Urothelium cell line (cell line): ENCODE measurements around the gene GPATCH1.
"Not testable (repeated sequence)": the region's sequence is repeated elsewhere in the genome, so short reads cannot be mapped to it uniquely, and the experiment has no call there.

Experiments
- DNase-seq: peaks from one replicate; pipeline ENCODE4 v3.0.0; 2011; ENCODE audit warnings: low spot score, mixed read lengths
- FAIRE-seq: peaks from 2 replicates; lab custom pipeline; 2011; peaks lifted over from hg19 to GRCh38; lab: Jason Lieb, UNC

GPATCH1 gene

GRCh38 chr19:33152625-33153024 lies 71.6 kb downstream of the GPATCH1 start:
- not testable (repeated sequence) for FAIRE-seq, DNase-seq

GRCh38 chr19:33154313-33154712 lies 73.3 kb downstream of the GPATCH1 start:
- DNase-seq, FAIRE-seq: not testable (repeated sequence)

DNA sequence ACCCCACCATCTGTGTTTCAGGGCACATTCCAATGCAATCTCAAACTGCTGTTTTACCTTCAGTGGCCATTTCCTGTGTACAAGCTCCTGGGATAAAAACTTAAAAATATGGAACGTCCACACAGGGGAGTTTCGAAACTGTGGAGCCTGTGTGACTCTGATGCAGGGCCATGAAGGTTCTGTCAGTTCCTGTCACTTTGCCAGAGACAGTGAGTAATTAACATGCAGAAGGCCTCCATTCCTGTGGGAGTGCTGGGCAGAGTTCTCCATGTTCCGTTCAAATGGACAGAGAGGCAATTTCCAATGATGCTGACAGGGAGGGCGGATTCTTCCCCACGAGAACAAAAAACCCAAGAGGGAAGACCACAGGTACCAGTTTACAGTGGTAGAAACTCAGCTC lies 75.4 kb downstream of the GPATCH1 start:
- no peak for DNase-seq
- no peak for FAIRE-seq

DNA sequence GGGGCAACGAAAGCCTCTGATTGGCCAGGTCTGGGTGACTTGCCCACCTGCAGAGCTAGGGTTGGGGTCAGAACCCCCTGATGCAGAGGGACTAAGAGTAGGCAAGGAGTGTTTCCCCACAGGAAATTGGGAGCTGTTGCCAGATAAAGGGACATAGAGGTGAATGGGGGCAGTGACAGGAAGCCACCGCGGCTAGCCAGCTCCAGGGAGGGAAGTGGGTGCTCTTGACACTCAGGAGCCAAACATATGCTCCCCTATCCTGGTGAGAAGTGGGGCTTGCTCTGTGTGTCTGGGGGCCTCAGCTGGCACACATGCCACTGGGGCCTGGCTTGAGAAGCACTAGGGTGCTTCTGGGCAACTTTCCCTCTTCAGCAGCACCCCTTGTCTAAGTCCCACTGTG lies 76.9 kb downstream of the GPATCH1 start:
- no peak for FAIRE-seq
- DNase-seq = no peak

- DNase-seq = no peak
- FAIRE-seq = no peak
Measured at GRCh38 chr19:33158365-33158764, 77.4 kb downstream of the GPATCH1 start.

DNA sequence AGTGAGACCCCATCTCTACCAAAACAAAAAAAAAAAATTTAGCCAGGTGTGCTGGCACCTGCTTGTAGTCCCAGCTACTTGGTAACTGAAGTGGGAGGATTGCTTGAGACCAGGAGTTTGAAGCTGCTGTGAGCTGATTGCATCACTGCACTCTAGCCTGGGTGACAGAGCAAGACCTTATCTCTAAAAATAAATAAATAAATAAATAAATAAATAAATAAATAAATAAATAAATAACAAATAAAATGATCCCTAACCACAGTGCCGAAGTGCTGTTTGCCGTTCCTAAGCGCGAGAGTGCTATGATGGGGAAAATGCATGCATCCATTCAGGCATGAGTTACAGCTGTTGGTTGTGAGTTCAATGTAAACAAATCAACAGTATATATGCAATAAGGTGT lies 78.2 kb downstream of the GPATCH1 start:
- DNase-seq = no peak
- no peak for FAIRE-seq

- DNase-seq (no peak), FAIRE-seq (no peak)
Measured at GRCh38 chr19:33159893-33160292, 78.9 kb downstream of the GPATCH1 start.

DNA sequence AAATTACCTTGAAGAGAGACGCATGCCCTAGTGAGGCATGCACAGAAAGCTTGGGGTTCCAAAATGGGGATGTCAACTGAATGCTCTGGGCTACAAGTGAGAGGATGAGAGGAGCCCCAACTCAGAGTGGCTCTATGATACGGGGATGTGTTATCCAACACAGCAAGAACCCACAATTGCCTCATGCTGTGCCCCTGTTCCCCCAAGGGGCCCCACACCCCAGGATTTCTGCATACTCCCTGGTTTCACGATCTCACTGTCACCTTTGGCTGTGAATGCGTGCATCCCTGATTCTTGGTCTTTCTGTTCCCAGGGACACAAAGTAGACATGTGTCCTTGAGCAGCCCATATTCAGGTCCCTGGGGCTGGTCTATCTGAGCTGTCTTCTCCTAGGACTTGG lies 80.2 kb downstream of the GPATCH1 start:
- FAIRE-seq (no peak), DNase-seq (no peak)

- no peak for DNase-seq
- no peak for FAIRE-seq
Measured at GRCh38 chr19:33163481-33163880, 82.5 kb downstream of the GPATCH1 start.

DNA sequence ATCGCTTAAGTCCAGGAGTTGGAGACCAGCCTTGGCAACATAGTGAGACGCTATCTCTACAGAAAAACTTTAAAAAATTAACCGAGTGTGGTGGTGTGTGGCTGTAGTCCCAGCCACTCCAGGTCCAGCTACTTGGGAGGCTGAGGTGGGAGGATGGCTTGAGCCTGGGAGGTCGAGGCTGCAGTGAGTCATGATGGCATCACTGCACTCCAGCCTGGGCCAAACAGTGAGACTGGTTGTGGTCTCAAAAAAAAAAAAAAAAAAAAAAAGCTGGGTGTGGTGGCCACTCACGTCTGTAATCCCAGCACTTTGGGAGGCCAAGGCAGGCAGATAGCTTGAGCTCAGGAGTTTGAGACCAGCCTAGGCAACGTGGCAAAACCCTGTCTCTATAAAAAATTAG lies 85.1 kb downstream of the GPATCH1 start:
- not testable (repeated sequence) for FAIRE-seq, DNase-seq

- FAIRE-seq = no peak
Measured at GRCh38 chr19:33167438-33167837, 86.5 kb downstream of the GPATCH1 start.

DNA sequence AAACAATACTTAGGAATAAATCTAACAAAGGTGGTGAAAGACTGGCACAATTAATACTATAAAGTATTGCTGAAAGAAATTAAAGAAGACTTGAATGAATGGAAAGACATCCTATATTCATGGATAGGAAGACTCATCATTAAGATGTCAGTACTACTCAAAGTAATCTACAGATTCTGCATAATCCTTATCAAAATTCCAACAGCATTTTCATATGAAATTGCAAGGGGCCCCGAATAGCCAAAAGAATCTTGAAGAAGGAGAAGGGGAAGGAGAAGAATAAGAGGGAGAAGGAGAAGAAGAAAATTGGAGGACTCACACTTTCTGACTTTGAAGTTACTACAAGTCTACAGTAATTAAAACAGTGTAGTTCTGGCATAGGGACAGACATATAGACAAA lies 87.5 kb downstream of the GPATCH1 start:
- DNase-seq (no peak), FAIRE-seq (no peak)

More at GRCh38 chr19:33167438-33167837, 86.5 kb downstream of the GPATCH1 start:
- no peak for DNase-seq

GRCh38 chr19:33171222-33171795 lies 90.3 kb downstream of the GPATCH1 start:
- DNase-seq = no peak
- no peak for FAIRE-seq

- DNase-seq (no peak), FAIRE-seq (no peak)
Measured at GRCh38 chr19:33171916-33172359, 91.0 kb downstream of the GPATCH1 start.

- FAIRE-seq (no peak), DNase-seq (no peak)
Measured at GRCh38 chr19:33174186-33174585, 93.2 kb downstream of the GPATCH1 start.

DNA sequence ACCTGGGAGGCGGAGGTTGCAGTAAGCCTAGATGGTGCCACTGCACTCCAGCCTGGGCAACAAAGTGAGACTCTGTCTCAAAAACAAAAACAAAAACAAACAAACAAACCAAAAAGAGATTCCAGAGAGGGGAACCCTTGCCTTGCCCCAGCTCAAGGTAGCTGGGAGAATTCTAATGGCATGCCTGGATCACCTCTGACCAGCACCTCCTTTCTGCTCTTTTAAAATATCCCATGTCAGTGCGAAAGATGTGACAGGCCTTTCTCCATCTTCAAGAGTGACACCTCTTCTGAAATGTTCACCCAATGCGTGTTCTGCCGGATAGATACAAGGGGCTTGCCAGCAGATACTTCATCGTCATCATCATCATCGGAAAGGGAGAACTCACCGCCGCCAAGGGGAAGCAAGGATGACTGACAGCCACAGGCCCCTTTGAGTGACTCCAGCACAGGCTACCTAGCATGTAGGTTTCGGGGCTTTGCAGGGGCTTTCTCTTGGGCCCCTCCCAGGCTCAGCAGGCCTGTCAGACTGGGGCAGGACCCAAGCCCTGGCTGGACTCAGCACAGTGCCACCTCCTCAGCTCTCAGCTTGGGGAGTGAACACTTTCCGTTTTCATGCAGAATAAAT lies 94.3 kb downstream of the GPATCH1 start:
- no peak for DNase-seq
- FAIRE-seq = no peak

DNA sequence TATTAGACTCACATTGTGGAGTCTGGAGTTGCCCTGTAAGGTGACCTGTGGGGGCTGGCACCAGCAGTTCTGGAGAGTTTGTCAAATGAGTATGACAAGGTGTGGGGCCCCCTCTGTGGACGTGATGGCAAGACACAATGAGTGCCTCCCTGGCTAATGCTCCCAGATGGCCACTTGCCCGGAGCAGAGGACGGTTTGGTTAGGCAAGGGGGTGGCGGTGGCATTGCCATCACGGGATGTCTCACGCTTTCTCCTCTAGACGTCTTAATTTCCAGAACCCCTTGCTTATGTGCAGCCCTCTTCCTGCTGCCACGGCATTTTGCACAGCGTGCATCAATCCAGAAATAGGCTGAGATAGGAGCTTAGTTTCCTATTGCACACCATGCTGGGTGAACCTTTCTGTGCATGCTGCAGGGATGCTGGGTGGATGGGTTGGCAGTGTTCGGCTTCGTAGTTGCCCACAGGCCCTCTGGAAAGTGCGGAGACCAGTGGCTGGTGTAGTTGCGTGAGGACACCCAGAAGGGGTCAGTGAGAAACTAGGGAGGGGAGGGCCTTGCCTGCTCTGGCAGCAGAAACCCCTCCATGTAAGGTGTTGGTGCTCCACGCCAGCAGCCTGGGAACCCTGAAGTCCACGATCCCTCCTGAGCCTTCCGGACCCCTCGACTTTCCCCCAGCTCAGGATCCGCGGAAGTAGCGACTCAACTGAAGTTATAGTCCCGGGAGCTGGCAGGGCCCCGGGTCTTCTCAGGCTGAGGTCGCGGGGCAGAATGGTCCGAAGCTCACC lies 95.1 kb downstream of the GPATCH1 start:
- FAIRE-seq = no peak
- peak; percentile 36 for DNase-seq

- peak; percentile 97 for DNase-seq
- FAIRE-seq = peak; percentile 81
Measured at GRCh38 chr19:33176670-33177416, 95.9 kb downstream of the GPATCH1 start.

- peak; percentile 48 for DNase-seq
- FAIRE-seq = peak; percentile 35
Measured at GRCh38 chr19:33177417-33177979, 96.5 kb downstream of the GPATCH1 start.
